ENCODE data around the gene CNTN3. TPM values are rescaled to one million over a fixed set of nuclear protein-coding genes. Genes with fewer than 3 reads are reported as not detected.

The CNTN3 gene
- total RNA-seq, 1 donor from 2014 or later: 2.2 TPM

DNA sequence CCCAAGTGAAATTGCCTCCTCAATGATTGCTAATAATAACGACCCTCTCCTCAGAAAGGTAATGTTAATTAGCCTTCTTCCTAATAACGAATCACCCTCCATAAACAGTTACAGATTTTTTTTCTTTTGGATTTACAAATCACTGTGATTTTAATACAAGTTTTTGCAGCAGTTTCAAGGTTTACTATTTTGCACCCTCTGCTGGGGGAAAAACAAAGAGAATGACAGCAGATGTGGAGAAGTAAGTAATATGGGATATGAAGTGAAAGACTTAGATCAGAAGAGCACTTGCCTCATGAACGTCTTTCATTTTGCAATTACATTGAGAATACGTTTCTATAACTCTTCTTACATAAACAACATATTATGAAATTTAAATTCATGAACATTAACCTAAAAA lies 16.1 kb upstream of the CNTN3 start:
- H3K36me3 Mint-ChIP-seq (ENCODE audit: unreplicated experiment): no peaks in the 10 kb centered on the region
- H3K9me3 Mint-ChIP-seq (ENCODE audit: unreplicated experiment): peaks cover 1% of the 10 kb centered on the region
- H3K4me3 Mint-ChIP-seq (ENCODE audit: unreplicated experiment): no peak overlapping the region
- no peak overlapping the region for H3K27ac Mint-ChIP-seq (ENCODE audit: unreplicated experiment)
- no peaks in the 10 kb centered on the region for H3K4me1 Mint-ChIP-seq (ENCODE audit: low read depth, unreplicated experiment)
- TF ChIP-seq, protein P1, sequence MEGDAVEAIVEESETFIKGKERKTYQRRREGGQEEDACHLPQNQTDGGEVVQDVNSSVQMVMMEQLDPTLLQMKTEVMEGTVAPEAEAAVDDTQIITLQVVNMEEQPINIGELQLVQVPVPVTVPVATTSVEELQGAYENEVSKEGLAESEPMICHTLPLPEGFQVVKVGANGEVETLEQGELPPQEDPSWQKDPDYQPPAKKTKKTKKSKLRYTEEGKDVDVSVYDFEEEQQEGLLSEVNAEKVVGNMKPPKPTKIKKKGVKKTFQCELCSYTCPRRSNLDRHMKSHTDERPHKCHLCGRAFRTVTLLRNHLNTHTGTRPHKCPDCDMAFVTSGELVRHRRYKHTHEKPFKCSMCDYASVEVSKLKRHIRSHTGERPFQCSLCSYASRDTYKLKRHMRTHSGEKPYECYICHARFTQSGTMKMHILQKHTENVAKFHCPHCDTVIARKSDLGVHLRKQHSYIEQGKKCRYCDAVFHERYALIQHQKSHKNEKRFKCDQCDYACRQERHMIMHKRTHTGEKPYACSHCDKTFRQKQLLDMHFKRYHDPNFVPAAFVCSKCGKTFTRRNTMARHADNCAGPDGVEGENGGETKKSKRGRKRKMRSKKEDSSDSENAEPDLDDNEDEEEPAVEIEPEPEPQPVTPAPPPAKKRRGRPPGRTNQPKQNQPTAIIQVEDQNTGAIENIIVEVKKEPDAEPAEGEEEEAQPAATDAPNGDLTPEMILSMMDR (IDR thresholded peaks at IDR 0.05; ENCODE audit: partially characterized antibody, unreplicated experiment): no peak
- H3K27me3 Mint-ChIP-seq (ENCODE audit: unreplicated experiment): no peaks in the 10 kb centered on the region
- DNase-seq: no peak

DNA sequence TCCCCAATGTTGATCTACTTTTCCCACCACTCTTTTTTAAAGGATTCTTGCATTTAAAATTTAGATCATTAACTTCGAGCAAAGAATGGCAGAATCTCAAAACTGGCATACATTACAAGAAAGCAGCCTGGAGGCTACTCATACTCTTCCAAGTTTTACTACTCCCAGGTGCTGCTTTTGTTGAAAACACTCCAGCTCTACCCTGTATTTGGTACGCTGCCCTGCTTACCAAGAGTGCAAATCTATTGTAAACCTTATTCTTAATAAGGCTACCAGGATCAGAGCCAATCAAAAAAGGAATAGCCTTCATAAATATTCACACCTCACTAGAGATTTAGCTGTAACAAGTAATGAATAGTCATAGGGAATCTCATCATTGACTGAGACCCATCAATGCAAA lies 11.6 kb upstream of the CNTN3 start:
- Mint-ChIP-seq H3K4me3 (ENCODE audit: unreplicated experiment) (no peak overlapping the region), H3K27me3 (ENCODE audit: unreplicated experiment) (no peaks in the 10 kb centered on the region), H3K36me3 (ENCODE audit: unreplicated experiment) (no peaks in the 10 kb centered on the region), H3K4me1 (ENCODE audit: low read depth, unreplicated experiment) (no peaks in the 10 kb centered on the region), H3K27ac (ENCODE audit: unreplicated experiment) (no peak overlapping the region), H3K9me3 (ENCODE audit: unreplicated experiment) (peaks cover 2% of the 10 kb centered on the region)
- no peak for DNase-seq
- TF ChIP-seq, protein P1 (IDR thresholded peaks at IDR 0.05; ENCODE audit: partially characterized antibody, unreplicated experiment): no peak

- Mint-ChIP-seq H3K27ac (ENCODE audit: unreplicated experiment) (no peak overlapping the region), H3K4me3 (ENCODE audit: unreplicated experiment) (no peak overlapping the region), H3K27me3 (ENCODE audit: unreplicated experiment) (no peaks in the 10 kb centered on the region), H3K36me3 (ENCODE audit: unreplicated experiment) (no peaks in the 10 kb centered on the region), H3K9me3 (ENCODE audit: unreplicated experiment) (peaks cover 2% of the 10 kb centered on the region), H3K4me1 (ENCODE audit: low read depth, unreplicated experiment) (no peaks in the 10 kb centered on the region)
- TF ChIP-seq, protein P1 (IDR thresholded peaks at IDR 0.05; ENCODE audit: partially characterized antibody, unreplicated experiment): no peak
- DNase-seq: no peak
These were observed 9.8 kb upstream of the CNTN3 start for GRCh38 chr3:74624301-74624700.

GRCh38 chr3:74623261-74623836 lies 8.9 kb upstream of the CNTN3 start:
- TF ChIP-seq, protein P1 (IDR thresholded peaks at IDR 0.05; ENCODE audit: partially characterized antibody, unreplicated experiment): no peak
- H3K27me3 Mint-ChIP-seq (ENCODE audit: unreplicated experiment): no peaks in the 10 kb centered on the region
- no peak overlapping the region for H3K27ac Mint-ChIP-seq (ENCODE audit: unreplicated experiment)
- H3K36me3 Mint-ChIP-seq (ENCODE audit: unreplicated experiment): no peaks in the 10 kb centered on the region
- H3K4me3 Mint-ChIP-seq (ENCODE audit: unreplicated experiment): no peak overlapping the region
- H3K9me3 Mint-ChIP-seq (ENCODE audit: unreplicated experiment): peaks cover 2% of the 10 kb centered on the region
- DNase-seq: no peak
- no peaks in the 10 kb centered on the region for H3K4me1 Mint-ChIP-seq (ENCODE audit: low read depth, unreplicated experiment)

DNA sequence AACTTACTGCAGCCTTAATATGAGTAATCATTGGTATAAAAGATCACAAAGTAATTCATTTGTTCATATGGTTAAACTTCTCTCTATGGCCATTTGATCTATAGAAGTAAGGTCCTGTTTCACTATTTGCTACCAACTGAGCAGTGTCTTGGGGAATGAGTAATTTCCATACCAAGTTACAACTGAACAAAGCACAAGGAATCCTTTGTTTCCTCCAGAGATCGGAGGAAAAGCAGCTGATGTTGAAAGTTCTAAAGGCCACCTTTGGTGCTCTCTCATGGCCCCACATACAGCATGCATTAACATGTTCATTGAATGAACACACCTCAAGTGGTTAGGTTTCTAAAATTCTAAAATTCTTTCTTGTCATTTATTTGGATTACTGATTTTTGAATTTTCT lies 7.1 kb upstream of the CNTN3 start:
- Mint-ChIP-seq H3K4me1 (ENCODE audit: low read depth, unreplicated experiment) (no peaks in the 10 kb centered on the region), H3K27me3 (ENCODE audit: unreplicated experiment) (no peaks in the 10 kb centered on the region), H3K4me3 (ENCODE audit: unreplicated experiment) (no peak overlapping the region), H3K27ac (ENCODE audit: unreplicated experiment) (no peak overlapping the region), H3K9me3 (ENCODE audit: unreplicated experiment) (peaks cover 2% of the 10 kb centered on the region), H3K36me3 (ENCODE audit: unreplicated experiment) (no peaks in the 10 kb centered on the region)
- TF ChIP-seq, protein P1 (IDR thresholded peaks at IDR 0.05; ENCODE audit: partially characterized antibody, unreplicated experiment): no peak
- DNase-seq: no peak

Measured in glutamatergic neuron (in vitro differentiated cells).